ENCODE measurements around the gene TTC34.

Gene TTC34

DNA sequence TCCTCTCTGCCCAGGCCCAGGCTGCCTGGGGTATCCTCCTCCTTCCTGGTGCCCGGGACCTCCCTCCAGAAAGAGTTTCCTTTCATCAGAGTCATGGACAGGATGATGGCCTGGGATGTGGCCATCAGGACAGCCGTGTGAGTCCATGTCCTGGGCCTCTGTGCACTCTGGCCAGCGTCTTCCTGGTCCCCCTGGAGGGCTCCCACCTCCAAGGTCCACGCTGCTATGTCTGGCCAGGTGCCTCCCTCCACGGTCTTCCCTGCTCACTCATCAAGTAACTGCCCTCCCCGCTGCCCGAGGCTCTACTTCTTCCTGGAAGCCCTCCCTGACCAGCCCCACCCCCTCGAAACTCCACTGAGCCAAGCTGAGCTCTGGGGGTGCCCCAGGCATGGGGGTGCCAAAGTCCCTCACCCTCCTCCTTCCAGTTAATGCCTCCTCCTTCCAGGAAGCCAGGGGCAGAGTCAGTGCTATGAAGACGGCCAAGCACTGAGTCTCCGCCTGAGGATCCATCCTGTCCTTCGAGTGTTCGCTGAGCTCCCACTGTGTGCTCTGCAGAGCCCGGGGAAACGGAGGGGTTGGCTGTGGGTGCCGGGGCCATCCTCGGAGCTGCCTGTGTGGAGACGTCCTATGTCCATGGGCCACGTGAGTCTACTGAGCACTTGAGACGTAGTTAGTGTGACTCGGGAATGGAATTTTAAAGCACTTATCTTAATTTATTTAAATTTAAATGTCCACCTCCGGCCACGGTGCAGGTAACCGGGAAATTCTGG, 28.5 kb upstream of the TTC34 start:
- DNase-seq: no peak

DNA sequence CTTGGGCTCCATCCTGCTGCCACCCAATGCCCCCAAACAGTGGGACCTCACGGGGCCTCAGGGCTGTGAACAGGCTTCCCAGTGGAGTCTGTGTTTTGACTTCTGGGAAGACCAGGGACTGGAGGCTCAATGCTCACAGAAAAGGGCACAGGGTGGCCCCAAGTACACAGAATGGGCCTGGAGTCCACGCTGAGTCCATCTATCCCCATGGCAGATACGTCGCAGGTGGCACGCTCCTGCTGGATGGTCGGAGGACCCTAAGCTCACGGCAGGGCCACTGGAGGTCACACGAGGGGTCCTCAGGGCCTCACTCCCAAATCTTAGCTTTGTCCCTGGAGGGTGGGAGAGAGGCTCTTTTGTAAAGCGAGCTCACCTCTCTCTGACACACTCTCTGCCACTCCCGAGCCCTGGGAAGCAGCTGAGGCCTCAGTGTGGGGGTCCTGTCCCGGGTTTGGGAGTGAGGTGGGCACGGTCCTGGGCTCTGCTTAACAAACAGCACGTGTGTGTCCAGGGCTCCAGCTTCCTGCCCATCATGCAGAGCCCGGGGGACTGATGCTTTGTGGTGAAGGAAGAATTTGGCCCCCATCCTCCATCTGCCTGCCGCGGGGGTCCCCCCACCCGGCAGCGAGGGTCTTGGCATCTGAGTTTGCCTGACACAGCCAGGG, 27.2 kb upstream of the TTC34 start:
- no peak for DNase-seq

DNA sequence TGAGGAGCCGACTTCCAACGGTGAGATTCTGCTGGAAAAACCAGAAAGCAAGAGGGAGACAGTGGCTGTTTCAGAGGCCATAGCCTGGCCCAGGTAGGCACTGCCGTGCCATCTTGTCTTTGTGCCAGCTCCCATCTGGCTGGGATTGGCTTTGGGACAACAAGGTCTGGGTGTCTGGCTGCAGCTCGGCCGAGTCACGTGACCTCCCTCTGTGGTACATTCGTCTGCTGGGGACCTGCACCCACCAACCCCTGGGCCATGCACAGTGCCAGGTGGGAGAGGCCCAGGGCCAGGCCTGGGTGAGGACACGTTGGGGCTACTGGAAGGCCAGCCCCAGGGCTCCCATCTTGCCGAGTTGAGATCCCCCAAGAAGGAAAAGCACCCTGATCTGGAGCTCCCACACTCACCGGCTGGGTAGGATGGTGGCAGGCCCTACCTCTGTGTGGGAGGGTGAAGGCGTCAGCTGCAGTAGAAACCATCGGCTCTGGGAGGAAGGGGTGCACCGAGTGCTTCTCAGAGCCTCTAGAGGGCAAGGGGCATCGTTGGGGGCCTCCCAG, 25.3 kb upstream of the TTC34 start:
- DNase-seq: no peak

DNA sequence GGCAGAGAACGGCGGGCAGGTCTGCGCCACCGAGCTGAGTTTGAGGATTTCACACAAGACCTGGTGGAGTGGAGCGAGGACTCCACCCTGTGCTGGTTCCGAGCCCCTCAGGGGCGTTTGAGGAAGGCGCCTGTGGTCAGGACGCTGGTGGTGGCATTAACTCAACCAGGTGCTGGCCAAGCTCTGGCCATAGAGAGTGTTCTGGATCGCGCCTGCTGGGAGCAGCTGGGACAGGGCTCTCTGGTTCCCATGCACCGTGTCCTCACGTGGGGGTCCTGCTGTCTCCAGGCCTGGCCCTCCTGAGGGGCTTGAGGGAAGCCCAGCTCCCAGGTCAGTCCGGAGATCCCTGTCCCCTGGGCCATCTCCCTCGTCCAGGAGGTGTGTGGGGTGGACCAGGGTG, 24.8 kb upstream of the TTC34 start:
- DNase-seq: no peak

DNA sequence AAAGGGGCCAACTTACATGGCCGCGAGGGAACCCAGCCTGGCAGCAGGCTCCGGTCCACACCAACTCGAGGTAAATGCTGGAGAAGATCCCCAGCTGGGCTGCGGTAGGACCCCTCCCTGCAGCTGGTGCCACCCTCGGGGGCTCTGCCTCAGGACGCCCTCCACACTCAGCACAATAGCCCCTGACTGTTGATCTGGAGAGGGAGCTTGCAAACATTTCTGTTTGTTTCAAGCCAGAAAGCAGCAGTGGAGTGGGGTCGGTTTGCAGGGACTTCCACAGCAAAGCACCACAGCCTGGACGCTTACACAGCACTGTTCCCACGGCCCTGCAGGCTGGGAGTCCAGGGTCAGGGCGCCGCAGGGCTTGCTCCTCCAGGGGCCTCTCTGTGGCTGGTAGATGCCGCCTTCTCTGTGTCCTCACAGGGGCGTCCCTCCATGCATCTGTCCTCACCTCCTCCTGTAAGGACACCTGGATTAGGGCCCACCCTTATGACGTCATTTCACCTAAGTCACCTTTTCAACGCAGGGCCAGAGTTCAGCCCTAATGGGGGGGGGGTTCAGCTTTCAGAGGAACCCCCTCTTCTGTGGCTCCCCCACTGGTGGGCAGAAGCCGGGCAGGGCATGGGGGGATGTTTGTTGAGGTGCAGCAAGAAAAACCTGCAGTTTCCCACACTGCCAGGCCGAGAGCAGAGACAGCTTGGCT, 24.1 kb upstream of the TTC34 start:
- no peak for DNase-seq

DNA sequence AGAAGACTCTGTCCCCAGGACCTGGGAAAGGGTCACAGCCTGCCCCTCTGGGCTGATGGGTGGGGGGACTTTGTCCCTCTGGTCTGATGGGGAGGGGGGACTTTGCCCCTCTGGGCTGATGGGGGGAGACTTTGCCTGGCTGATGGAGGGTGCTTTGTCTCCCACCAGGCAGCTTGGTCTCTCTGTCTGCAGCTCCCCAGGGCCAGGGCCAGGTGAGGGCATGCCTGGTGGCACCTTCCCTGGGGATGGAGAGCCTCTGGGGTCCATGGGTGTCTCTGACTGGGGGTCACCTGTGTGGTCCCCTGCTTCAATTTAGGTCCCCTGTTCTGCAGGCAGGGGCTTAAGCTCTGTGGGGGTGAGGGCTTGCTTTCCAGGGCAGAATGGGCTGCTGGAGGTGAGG, 23.5 kb upstream of the TTC34 start:
- no peak for DNase-seq

DNA sequence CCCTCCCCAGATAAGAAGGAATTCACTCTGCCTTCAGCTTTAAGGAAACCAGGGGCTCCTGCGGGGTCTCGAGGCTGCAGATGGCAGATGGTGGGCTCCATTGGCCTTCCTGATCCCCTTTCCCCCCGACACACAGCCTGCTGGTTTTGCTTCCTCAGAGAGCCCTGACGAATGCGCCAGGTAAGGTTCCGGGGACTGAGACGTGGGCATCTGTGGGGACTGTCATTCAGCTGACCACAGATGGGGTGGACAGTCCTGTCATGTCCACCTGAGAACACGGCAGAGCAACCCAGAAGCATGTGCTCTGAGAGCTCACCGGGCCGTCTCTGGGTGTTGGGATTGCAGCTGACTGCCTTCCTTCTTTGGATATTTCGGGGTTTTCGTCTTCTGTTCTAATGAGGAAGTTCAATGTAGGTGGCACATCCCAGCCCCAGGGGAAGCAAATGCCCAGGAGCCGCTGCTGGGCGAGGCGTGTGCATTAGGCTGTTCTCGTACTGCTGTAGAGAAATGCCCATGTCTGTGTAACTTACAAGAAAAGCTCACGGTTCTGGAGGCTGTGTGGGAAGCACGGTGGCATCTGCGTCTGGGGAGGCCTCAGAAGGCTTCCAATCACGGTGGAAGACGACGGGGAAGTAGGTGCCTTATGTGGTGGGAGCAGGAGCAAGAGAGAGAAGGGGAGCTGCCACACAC, 22.6 kb upstream of the TTC34 start:
- DNase-seq: no peak

DNA sequence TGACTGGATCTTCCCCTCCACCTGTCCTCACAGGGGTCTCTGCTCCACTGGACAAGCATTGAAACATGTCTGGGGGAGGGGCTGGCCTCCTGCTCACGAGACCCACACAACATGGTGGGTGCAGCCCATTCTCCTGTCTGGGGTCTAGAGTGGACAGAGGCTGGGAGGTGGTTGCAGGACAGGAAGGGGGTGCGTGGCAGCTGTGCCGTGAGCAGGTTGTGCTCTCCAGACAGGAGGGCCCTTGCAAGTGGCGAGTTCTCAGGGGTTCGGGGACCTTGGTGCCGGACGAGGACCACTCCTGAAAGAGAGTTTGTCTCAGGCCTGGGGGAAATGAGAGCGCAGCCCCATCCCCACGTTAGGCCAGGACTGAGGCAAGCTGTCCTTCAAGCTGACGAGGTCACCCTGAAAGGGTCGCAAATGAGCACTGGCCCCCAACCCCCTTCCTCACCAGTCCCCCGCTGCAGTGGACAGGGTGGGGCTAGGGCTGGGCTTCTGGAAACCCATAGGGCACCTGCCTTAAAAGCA, 21.2 kb upstream of the TTC34 start:
- DNase-seq: no peak

DNA sequence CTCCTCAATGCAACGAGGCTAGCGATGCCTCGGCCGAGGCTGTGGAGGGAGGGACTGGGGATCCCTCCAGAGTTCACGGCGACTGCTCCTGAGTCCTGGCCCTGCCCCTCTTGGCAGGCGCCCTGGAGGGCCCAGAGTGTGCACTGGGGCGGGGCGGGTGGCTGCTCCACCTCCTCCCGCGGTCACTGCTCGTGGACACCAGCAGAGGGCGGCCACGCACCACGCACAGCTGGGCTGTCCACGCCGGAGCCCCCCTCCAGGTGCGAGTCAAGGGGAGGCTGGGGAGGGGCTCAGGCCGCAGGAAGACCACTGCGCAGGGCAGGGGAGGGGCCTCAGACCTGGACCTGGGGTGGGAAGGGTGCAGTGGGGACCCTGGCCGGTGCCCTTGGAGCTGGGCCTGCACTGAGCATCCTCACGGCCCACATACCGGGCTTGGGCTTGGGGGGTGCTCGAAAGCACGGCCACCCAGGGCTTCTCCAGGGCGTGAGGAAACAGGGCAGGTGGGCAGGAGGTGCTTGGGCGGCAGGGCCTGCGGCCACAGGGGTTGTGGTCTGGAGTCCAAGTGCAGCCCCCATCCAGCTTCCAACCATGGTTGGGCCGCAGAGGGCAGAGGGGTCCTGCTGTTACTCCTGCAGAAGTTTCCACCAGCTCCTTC, 20.6 kb upstream of the TTC34 start:
- DNase-seq: no peak

DNA sequence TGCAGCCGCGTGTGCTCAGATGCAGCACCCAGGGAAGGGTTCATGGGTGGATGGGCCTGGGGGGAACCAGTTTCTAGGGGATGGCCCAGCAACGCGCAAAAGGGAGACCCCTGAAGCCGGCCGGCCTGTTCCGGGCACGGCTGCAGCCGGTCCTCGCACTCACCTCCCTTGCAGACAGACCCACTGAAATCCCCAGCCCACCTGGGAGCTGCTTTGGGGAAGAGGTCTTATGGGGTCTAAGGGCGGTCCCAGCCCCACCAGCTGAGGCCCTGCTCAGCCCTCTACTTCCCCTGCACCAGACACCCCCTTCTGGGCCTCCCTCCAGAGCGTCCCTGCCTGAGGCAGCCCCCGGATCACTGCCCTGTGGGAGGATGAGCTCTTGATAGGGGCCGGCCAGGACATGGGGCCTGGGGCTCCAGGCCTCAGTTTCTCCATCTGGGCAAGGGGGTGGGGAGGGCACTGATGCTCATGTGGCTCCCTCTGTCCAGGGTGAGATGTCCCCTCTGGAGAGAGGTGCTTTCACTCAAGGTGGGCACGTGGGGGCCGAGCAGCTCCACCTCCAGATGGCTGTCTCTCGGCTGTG, 20.0 kb upstream of the TTC34 start:
- no peak for DNase-seq

DNA sequence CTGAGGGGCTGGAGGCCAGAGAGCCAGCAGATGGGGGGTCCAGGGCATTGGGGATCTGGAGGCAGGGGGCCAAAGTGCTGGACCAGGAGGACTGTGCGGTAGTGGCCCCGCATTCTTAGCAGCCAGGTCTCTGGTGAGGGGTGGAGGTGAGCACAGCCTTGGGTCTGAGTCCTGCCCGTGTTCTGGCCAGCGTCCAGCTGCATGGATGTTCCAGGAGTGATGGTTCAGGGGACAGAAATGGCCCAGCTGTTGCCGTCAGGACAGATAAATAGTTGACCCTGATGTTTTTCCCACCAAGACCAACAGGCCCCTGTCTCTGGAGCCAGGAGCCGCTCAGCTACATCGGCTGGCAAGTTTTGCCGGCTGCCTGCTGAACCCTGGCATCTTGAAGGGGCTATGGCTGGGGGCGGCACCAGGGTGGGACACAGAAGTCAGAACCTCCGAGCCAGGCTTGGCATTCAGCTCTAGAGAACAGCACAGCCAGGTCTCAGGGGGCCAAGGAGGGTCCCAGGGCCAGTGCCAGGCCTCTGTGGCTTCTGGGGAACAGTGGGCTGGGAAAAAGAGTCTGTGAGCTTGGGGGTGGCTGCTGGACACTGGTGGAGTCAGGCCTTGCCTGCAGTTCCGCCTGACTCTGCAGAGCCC, 19.4 kb upstream of the TTC34 start:
- DNase-seq: no peak

DNA sequence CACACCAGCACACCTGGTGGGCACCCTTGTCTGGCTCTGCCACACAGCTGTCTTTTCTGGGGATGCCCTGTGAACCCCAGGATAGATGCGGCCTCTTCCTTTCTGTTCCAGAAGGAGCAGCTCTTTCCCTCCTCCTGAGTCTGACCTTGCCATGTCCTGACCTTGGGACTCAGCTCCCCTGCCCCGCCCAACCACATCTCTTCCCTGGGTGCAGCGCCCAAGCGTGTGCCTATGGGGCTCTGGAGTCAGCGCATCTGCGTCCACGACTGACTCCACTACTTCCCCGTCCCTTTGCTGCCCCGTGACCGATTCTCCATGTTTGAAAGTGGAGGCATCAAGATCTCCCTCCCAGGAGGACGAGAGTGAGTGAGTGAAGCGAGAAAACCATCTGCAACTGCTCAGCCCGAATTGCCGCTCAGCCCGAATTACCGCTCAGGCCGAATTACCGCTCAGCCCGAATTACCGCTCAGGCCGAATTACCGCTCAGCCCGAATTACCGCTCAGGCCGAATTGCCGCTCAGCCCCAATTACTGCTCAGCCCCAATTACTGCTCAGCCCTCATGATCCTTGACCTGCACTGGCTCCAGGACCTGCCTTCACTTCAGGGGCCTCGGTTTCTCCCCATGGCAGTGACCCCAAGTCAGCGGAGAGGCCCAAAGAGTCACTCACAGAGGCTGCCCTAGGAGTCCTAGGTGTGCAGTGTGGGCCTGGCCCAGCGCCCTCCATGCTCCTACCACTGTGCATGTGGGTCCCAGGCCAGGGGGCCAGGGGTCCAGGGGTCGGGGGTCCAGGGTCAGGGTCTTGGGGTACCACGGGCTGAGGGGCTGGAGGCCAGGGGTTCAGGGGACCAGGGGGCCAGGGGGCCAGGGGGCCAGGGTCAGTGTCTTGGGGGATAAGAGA, 18.6 kb upstream of the TTC34 start:
- no peak for DNase-seq

DNA sequence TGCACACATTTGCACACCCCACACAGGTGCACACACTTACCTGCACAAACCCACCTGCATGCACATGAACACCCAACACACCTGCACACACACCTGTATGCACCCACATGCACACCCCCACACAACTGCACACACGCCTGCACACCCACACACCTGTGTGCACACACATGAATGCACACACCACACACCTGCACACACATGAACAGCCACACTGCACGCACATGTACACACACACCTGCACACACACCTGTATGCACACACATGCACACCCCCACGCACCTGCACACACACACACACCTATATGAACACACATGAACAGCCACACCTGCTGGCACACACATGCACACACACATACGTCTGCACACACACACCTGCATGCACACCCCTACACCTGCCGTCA, 17.9 kb upstream of the TTC34 start:
- no peak for DNase-seq

DNA sequence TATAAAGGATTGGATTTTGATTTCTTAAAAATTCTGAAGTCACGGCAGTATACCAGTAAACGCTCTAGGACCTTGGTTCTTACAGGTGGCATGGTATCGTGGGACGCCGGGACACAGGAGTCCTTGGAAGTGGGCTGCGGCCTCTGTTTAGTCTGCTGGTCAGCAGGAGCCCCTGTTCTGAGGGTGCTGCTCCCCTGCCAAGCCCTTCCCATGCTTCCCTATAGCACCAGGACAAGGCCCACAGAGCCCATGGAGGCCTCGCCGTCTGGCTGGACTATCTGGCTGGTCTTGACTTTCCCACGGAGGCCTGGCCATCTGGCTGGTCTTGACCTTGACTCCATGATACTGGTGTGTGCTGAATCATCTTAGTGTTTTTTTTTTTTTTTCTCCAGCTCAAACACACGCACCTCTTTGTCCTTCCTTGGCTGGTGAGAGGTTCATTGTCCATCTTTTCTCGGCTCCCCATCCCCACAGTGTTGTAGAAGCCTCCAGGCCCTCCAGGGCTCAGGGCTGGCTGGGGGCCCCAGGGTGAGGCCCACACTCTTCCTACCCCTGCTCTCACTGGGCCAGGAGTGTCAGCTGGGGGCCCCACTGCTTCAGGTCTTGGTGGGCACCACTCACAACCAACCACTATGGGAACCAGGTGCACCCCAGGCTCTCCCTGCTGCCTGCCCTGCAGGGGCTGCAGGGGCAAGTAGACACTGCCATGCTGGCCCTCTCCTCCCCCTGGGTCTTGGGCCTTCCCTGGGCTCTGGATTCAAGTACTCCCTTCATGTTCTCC, 16.5 kb upstream of the TTC34 start:
- no peak for DNase-seq

DNA sequence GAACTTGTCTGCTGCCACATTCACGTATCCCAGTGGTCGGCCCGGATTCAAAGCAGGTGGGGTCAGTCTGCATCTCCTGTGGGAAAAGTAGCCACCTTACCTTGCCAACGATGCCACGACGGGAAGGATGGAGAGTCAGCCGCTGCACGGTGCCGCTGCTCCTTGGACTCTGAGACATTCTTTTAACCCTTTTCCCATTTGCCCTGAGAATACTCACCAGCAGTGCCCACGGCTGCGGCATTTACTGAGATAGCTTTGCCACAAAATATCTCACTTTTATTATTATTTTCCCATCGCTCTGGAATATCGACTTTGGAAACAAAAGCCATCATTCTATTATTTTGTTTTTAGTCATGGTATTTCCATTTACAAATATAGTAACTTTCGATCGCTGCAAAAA, 15.3 kb upstream of the TTC34 start:
- DNase-seq: no peak

DNA sequence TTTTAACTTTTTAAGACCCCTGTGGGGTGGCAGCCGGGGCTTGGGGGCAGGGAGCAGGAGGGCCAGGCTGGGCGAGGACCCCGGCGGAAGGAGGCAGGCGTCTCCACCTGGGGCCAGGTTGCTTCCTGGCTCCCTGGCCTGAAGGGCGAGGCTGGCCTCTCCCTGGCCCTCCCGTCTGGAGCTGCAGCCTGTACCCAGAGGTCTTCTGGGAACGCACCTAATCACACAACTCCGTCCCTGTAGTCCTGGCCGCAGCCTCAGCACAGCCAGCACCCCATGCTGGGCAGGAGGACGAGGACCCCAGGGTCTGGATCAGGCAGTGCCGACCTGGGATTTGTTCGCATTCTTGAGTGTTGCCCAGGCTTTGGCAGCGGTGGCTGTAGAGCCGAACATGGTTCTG, 14.1 kb upstream of the TTC34 start:
- DNase-seq: no peak

DNA sequence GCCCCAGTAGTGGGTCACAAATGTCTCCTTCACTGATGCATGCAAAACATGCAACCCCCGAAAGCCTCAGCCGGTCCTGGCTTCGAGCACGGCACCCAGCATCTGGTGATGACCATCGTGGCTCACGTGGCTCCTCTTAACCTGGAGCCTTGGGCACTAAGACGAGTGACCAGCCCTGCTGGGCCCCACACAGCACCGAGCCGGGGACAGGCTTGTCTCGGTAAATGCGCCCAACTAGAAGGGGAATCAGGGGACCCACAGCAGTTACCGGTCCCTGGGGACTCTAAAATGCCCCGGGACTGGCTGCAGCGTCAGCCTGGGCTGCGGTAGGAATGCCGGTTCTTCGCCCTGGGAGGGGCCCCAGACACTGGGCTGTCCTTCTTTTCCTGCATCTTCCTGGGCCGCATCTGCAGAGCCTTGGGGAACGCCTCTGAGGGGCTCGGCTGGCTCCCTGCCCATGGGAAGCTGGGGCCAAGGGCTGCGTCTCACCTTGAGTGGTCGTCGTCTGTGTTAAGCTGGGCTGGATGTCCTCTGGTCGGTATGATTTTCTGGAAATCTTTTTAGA, 13.1 kb upstream of the TTC34 start:
- DNase-seq: no peak

DNA sequence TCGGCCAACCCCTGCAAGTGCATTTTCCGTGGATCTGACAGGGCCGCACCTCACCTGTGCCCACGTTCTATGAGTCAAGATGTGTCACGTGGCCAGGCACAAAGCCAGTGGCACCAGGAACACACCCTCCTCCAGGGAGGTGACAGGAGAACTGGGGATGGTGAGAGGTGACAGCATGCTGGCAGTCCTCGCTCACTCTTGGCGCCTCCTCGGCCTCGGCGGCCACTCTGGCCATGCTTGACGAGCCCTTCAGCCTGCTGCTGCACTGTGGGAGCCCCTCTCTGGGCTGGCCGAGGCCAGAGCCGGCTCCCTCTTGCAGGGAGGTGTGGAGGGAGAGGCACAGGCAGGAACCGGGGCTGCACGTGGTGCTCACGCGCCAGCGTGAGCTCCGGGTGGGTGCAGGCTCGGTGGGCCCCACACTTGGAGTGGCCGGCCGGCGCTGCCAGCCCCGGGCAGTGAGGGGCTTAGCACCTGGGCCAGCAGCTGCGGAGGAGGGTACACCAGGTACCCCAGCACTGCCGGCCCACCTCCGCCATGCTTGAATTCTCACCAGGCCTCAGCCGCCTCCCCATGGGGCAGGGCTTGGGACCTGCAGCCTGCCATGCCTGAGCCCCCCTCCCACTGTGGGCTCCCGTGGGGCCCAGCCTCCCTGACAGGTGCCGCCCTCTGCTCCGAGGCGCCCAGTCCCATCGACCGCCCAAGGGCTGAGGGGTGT, 11.6 kb upstream of the TTC34 start:
- no peak for DNase-seq

DNA sequence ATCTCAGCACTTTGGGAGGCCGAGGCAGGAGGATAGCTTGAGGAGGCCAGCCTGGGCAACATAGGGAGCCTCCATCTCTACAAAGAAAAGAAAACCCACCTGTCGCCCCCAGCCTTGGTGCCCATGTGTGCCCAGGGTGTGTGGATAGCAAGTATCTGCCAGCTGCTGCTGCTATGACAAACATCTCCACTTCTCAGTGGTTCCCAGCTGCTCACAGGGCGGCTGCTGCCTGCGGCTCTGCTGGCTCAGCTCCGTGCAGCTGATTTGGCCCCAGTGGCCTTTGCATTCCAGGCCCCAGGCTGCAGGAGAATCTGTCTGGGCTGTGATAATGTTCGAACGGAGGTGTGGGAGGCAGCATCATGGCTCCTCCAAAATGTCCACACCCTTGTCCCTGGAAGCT, 10.6 kb upstream of the TTC34 start:
- DNase-seq: no peak

Measured in NCI-H1436 (cell line).